ENCODE measurements around the gene CTNNA3.

CTNNA3 gene

DNA sequence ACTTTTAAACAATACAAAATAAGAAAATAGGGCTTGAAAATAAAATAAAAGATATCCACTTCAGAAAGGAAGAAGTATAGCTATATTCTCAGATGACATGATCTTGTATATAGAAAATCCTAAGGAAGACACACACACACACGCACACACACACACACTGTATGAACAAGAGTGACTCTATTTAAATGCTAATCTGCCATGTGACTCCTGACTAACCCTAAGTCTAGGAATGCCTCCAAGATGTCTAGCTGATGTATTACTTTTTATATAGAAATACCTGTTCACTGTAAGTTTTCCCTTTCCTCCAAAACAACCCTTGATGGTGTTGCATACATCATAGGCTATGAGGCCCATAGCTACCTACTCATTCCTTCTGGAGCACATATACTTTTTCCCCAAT is 943.3 kb downstream of the CTNNA3 start:
- Mint-ChIP-seq H3K27me3 (no peaks in the 10 kb centered on the region), H3K27ac (no peak overlapping the region), H3K4me3 (no peak overlapping the region), H3K4me1 (ENCODE audit: low read depth in 2 of 2) (no peaks in the 10 kb centered on the region), H3K36me3 (ENCODE audit: insufficient read depth) (no peaks in the 10 kb centered on the region), H3K9me3 (peaks cover 0 to 8% of the 10 kb centered on the region in 2 donors)
- ATAC-seq (replicated peaks): no peak
- no peak for DNase-seq

DNA sequence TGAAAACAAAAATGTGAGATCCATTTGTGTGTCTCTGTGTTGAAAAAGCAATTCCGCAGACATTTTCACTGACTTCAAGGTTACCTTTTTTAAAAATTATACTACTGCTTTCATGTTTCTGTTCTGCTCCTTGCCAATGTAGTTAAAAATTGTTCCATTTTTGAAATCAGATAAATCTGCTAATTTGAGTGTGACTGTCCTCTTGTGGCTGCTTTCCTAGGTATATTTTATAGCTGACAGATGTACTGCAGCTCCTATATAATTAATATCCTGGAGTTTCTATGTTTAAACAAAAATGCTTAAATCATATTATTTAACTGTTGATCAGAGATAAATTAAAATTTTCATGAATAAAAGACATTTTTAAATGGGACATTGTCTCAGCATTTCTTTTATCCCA is 947.8 kb downstream of the CTNNA3 start:
- H3K27me3 Mint-ChIP-seq: no peaks in the 10 kb centered on the region
- no peak overlapping the region for H3K27ac Mint-ChIP-seq
- no peaks in the 10 kb centered on the region for H3K36me3 Mint-ChIP-seq (ENCODE audit: insufficient read depth)
- H3K9me3 Mint-ChIP-seq: peaks cover 0 to 7% of the 10 kb centered on the region in 2 donors
- H3K4me1 Mint-ChIP-seq (ENCODE audit: low read depth in 2 of 2): no peaks in the 10 kb centered on the region
- H3K4me3 Mint-ChIP-seq: no peak overlapping the region
- ATAC-seq (replicated peaks): no peak
- no peak for DNase-seq

DNA sequence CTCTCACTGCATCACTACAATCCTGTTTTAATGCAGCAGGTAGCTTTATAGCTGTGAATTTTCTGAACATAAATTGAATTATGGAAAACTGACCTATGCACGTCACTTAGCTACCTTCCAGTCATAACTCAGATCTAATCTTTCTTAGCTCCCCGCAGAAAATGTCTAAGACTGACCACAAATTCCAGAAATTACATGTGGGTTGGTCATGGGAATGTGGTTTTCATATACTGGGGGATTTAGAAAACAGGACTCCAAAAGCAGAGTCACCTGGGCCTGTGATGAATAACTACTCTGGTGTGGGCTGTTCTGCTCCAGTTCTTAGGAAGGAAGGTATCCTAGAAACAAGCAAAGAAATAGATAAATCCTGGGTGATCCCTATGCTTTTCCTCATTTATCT is 948.5 kb downstream of the CTNNA3 start:
- ATAC-seq (replicated peaks): no peak
- Mint-ChIP-seq H3K27me3 (no peaks in the 10 kb centered on the region), H3K36me3 (ENCODE audit: insufficient read depth) (no peaks in the 10 kb centered on the region), H3K4me3 (no peak overlapping the region), H3K4me1 (ENCODE audit: low read depth in 2 of 2) (no peaks in the 10 kb centered on the region), H3K9me3 (peaks cover 0 to 5% of the 10 kb centered on the region in 2 donors), H3K27ac (no peak overlapping the region)
- no peak for DNase-seq

DNA sequence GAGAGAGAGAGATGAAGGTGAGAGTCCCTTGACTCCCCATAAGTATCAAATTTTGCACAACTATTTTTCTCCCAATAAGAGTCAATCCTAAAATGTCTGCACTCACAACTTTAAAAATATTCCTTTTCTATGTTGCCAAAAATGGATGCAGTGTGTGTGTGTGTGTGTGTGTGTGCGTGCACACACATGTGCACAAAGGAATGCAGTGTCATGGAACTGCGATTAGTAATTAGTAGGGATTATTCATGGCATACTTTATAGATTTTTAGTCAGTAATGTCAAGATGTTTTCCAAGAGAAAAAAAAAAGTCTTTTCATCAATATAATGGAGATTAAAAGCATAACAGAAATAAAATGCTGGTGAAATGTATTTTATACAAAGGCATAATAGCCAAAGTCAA is 949.3 kb downstream of the CTNNA3 start:
- no peaks in the 10 kb centered on the region for H3K36me3 Mint-ChIP-seq (ENCODE audit: insufficient read depth)
- no peak overlapping the region for H3K4me3 Mint-ChIP-seq
- no peak for ATAC-seq (replicated peaks)
- no peak overlapping the region for H3K27ac Mint-ChIP-seq
- no peak for DNase-seq
- no peaks in the 10 kb centered on the region for H3K4me1 Mint-ChIP-seq (ENCODE audit: low read depth in 2 of 2)
- H3K9me3 Mint-ChIP-seq: peaks cover 0 to 6% of the 10 kb centered on the region in 2 donors
- no peaks in the 10 kb centered on the region for H3K27me3 Mint-ChIP-seq

DNA sequence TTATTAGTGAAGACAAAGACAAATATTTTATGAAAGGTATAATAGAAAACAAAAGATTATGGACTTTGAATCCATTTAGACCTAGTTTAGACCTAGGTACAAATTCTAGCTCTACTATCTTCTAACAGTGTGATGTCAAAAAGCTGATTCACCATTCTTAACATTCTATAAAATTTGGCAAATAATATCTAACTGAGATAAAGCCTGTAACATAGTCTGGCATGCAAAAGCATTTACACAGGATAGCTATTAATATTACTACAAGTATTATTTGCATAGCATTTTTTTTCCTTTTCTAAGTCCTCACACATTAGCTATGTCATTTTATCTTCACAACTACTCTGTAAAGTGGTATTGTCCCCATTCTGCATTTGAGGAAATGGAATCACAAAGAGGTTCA is 949.7 kb downstream of the CTNNA3 start:
- Mint-ChIP-seq H3K27me3 (no peaks in the 10 kb centered on the region), H3K27ac (no peak overlapping the region), H3K4me1 (ENCODE audit: low read depth in 2 of 2) (no peaks in the 10 kb centered on the region), H3K9me3 (peaks cover 0 to 6% of the 10 kb centered on the region in 2 donors), H3K36me3 (ENCODE audit: insufficient read depth) (no peaks in the 10 kb centered on the region), H3K4me3 (no peak overlapping the region)
- ATAC-seq (replicated peaks) (no peak), DNase-seq (no peak)

DNA sequence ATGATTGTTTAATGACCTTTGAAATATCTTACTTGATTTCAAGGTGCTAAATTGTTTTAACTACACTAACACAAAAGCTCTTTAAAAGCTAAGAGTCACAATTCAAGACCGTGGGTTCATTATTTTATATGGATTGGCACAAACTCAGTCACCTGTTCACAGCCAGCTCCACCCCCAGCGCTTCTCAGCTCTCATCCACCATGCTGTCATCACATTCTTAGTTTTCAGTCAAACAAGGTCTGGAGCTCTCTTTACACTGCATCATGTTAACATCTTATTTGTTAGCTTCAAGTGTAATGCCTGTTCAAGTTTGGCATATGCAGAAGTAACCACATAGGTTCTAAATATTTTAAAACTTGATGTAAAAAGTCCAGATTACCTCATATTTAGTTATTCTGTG is 951.1 kb downstream of the CTNNA3 start:
- H3K27me3 Mint-ChIP-seq: no peaks in the 10 kb centered on the region
- no peaks in the 10 kb centered on the region for H3K4me1 Mint-ChIP-seq (ENCODE audit: low read depth in 2 of 2)
- H3K36me3 Mint-ChIP-seq (ENCODE audit: insufficient read depth): no peaks in the 10 kb centered on the region
- ATAC-seq (replicated peaks): no peak
- DNase-seq: no peak
- H3K9me3 Mint-ChIP-seq: peaks cover 0 to 6% of the 10 kb centered on the region in 2 donors
- H3K4me3 Mint-ChIP-seq: no peak overlapping the region
- no peak overlapping the region for H3K27ac Mint-ChIP-seq

DNA sequence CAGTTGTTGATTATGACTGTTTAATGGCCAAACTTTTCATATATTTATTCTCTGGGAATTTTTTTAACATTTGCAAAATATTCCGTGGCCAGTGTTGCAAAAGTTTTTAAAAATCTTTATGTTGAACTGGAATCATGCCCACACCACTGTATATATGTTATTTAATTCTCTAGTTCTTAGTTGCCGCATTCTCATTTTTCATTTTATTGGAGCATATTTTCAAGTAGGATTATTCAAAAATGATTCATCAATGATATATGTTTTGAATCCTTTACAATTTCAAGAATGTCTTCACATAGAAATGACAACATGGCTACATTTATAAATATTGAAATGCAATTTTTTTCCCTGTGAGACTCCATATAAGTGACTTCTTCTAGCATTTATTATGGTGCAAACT is 958.8 kb downstream of the CTNNA3 start:
- no peak for DNase-seq
- no peaks in the 10 kb centered on the region for H3K27me3 Mint-ChIP-seq
- H3K36me3 Mint-ChIP-seq (ENCODE audit: insufficient read depth): no peaks in the 10 kb centered on the region
- H3K9me3 Mint-ChIP-seq: peaks cover 3% of the 10 kb centered on the region in 2 donors
- no peaks in the 10 kb centered on the region for H3K4me1 Mint-ChIP-seq (ENCODE audit: low read depth in 2 of 2)
- H3K4me3 Mint-ChIP-seq: no peak overlapping the region
- no peak overlapping the region for H3K27ac Mint-ChIP-seq
- no peak for ATAC-seq (replicated peaks)

DNA sequence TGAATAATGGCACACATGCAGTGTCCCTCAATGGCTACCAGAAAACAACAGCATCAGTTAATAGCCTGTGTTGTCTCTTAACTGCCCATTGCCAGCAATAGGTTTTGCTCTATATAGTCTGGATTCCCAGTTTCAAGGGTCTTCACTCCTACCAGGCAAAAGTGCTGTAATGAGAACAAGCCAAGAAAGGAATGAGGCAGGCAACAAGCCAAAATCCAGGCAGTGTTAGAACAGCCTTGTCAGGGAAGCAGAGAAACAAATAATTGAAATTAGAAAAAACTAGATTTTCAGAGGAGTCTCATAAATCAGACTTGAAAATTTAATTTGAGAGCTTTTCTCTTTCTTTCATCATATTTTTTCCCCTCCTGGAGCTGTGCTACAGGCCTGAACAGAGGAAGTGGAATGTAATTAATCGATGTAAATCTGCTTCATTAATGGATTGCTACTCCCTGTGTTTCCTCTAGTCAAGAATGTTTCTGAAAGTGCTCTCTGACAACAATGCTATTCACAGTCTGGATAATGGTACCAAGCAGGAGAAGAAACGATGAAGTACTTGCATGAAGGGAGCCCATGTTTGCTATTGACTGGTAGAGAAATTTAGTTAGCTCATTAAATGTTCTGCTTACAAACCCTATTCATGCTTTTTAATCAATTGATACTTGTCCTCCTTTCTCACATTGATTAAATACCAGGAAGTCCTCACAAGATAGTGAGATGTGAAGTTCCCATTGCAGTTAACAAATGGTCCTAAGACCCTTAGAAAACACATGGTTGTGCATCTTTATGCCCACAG is 972.2 kb downstream of the CTNNA3 start:
- Mint-ChIP-seq H3K27ac (no peak overlapping the region), H3K4me3 (no peak overlapping the region), H3K27me3 (no peaks in the 10 kb centered on the region), H3K36me3 (ENCODE audit: insufficient read depth) (no peaks in the 10 kb centered on the region), H3K4me1 (ENCODE audit: low read depth in 2 of 2) (no peaks in the 10 kb centered on the region), H3K9me3 (peaks cover 4 to 12% of the 10 kb centered on the region in 2 donors)
- DNase-seq: no peak
- no peak for ATAC-seq (replicated peaks)

DNA sequence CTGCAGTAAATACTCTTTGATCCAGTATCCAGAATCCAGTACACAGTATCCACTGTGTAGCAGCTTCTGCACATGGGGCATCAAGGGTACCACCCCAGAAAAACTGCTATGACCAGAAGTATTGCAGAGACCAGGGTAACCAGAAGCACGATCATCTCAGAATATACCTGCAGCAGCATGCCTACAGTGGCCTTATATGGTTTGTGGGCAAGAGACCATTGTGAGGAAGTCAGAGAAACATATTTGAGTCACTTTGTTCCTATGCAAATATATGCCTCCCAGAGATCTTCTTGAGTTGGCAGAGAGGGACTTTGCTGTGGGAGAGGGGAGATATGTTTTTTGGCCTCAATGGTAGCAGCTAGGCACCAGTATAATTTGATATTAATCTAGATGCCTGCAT is 976.5 kb downstream of the CTNNA3 start:
- DNase-seq (no peak), ATAC-seq (replicated peaks) (no peak)
- H3K27ac Mint-ChIP-seq: no peak overlapping the region
- no peaks in the 10 kb centered on the region for H3K36me3 Mint-ChIP-seq (ENCODE audit: insufficient read depth)
- no peaks in the 10 kb centered on the region for H3K4me1 Mint-ChIP-seq (ENCODE audit: low read depth in 2 of 2)
- H3K9me3 Mint-ChIP-seq: peaks cover 8 to 26% of the 10 kb centered on the region in 2 donors
- no peaks in the 10 kb centered on the region for H3K27me3 Mint-ChIP-seq
- no peak overlapping the region for H3K4me3 Mint-ChIP-seq

DNA sequence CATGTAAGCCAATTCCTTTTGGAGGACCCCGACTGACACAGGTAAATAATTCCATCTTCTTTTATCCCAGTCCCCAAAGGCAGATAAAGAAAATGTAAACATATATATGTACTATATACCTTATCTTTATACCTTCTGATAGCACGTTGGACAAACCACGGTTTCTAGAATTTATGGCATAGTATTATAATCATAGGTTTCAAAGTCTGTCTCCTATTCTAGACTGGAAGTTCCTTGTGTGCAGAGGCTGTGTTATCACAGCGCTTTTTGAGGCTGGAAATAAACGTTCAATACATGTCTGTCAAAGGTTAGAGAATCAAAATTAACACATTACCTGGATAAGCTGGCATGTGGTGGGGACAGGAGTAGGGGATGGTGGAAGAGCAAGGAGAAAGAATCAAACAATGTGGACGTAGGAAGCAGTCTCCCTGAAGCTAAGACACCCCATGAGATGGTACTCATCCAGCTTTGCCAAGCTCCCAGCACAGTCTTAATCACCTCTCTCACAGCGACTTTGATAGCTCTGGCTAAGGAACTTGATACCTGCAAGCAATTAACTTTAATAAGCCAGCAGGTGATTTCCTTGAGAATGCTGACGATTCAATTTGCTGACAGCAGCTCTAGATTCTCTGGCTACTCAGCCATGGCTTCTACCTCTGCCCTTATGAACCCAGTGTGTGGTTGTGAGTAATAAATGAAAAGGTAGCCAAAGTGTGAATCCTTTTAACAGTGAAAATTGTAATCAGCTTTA is 978.6 kb downstream of the CTNNA3 start:
- H3K4me3 Mint-ChIP-seq: no peak overlapping the region
- H3K36me3 Mint-ChIP-seq (ENCODE audit: insufficient read depth): no peaks in the 10 kb centered on the region
- no peaks in the 10 kb centered on the region for H3K27me3 Mint-ChIP-seq
- H3K4me1 Mint-ChIP-seq (ENCODE audit: low read depth in 2 of 2): no peaks in the 10 kb centered on the region
- peaks cover 9 to 34% of the 10 kb centered on the region in 2 donors for H3K9me3 Mint-ChIP-seq
- DNase-seq (no peak), ATAC-seq (replicated peaks) (no peak)
- H3K27ac Mint-ChIP-seq: no peak overlapping the region

DNA sequence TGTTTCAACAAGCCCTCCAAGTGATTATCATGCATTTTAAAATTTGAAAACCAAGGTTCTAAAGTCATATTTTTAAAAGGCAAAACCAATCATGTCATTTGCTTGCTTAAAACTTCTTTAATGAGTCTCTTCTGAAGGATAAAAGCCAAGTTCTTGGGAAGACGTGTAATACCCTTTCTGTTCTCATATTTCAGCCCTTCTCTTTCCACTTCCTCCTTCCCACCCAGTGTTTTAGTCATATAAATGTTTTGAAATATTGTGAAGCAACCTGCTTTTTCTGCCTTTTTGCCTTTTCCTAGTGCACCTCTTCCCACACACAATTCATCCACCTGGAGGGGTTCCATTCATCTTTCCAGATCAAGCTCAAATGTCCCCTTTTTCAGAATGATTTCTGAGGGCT is 981.3 kb downstream of the CTNNA3 start:
- Mint-ChIP-seq H3K4me1 (ENCODE audit: low read depth in 2 of 2) (no peaks in the 10 kb centered on the region), H3K27me3 (no peaks in the 10 kb centered on the region), H3K9me3 (peaks cover 7 to 32% of the 10 kb centered on the region in 2 donors), H3K36me3 (ENCODE audit: insufficient read depth) (no peaks in the 10 kb centered on the region), H3K27ac (no peak overlapping the region), H3K4me3 (no peak overlapping the region)
- no peak for ATAC-seq (replicated peaks)
- DNase-seq: no peak

DNA sequence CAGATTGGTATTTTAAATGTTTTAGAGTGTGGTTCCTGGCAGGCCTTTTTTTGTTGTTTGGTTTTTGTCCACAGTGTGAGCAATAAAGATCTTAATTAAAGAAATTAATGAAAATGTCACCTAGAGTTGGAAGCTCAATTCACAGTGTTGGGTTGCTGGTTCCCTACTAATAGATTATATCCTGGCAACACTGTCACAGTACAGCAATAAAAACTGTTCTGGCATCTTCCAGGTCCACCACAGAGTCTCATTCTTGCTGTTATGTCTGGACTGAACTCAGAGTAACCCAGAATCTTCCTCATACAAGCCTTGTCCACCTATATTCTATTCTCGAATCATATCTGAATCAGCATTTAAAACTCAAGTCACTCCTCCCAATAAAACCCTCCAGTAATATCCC is 982.6 kb downstream of the CTNNA3 start:
- Mint-ChIP-seq H3K27me3 (no peaks in the 10 kb centered on the region), H3K4me1 (ENCODE audit: low read depth in 2 of 2) (no peaks in the 10 kb centered on the region), H3K9me3 (peaks cover 7 to 24% of the 10 kb centered on the region in 2 donors), H3K4me3 (no peak overlapping the region), H3K36me3 (ENCODE audit: insufficient read depth) (no peaks in the 10 kb centered on the region), H3K27ac (no peak overlapping the region)
- no peak for ATAC-seq (replicated peaks)
- no peak for DNase-seq

DNA sequence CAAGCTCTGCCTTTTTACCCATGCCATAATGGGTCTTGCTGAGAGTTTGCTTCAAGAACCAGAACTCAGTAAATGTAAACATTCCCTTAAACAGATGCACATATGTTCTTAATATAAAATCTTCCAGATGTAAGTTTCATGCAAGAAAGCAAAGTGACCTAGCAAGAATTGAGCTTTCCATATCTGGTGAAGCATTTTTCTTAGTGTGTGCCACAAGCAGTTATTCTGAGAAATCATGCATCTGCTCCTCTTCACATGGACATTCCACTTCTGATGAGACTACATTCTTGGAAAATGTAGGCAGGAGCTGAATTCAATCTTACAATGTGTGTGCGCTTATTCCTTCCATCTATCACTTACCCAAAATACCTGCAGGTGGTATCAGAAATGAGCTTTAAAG is 997.9 kb downstream of the CTNNA3 start:
- no peak overlapping the region for H3K4me3 Mint-ChIP-seq

DNA sequence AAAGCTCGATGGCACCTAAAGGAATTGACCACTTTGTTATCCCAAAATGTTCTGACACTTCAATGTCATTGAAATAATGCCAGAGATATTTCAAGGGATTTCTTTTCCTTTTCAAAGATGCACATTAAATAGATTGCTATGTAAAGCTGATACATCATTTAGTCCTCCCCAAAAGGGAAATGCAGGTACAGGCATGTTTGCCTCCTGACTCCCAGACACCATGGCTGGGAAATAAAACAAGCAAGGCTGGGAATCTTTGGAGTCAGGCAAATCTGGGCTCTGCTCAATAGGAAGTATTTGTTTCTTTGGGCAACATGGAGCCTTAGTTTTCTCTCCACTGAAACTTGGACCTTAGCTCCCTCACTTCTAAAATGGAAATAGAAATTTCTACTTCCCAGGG is 1000.9 kb downstream of the CTNNA3 start:
- no peak overlapping the region for H3K4me3 Mint-ChIP-seq
- H3K9me3 Mint-ChIP-seq: peaks cover 0 to 14% of the 10 kb centered on the region in 2 donors
- H3K4me1 Mint-ChIP-seq (ENCODE audit: low read depth in 2 of 2): no peaks in the 10 kb centered on the region
- no peak for ATAC-seq (replicated peaks)
- no peak overlapping the region for H3K27ac Mint-ChIP-seq
- DNase-seq: no peak
- peaks cover 3% of the 10 kb centered on the region for H3K36me3 Mint-ChIP-seq (ENCODE audit: insufficient read depth)
- no peaks in the 10 kb centered on the region for H3K27me3 Mint-ChIP-seq

More for the DNA sequence above, 997.9 kb downstream of the CTNNA3 start:
- Mint-ChIP-seq H3K4me1 (ENCODE audit: low read depth in 2 of 2) (no peaks in the 10 kb centered on the region), H3K36me3 (ENCODE audit: insufficient read depth) (peaks cover 3% of the 10 kb centered on the region), H3K9me3 (peaks cover 0 to 6% of the 10 kb centered on the region in 2 donors), H3K27me3 (no peaks in the 10 kb centered on the region), H3K27ac (no peak overlapping the region)
- no peak for DNase-seq
- ATAC-seq (replicated peaks): no peak

All from effector memory CD8-positive, alpha-beta T cell (primary cell).